ENCODE results near the gene TULP4. TPM values are rescaled to one million over a fixed set of nuclear protein-coding genes. Genes with fewer than 3 reads are reported as not detected.

Gene TULP4
- total RNA-seq, 1 donor from 2014 or later: 171 TPM

DNA sequence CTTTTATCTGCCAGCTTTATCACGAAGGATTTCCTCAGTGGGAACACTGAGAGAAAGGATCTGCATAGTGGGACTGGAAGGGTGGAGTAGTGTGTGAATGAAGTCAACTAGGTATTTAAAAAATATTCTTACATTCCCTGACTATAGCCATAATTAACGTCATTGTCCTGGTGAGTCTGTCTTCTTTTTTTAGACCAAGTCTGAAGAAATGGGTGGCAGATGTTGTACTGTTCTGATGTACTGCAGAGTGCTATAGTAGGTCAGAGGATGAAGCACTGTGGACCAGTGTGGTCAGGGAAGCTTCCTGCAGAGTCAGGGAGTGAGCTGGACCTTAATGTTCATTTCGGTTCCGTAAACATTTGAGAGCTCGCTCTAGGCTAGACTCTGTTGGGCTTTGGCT, 11.9 kb downstream of the TULP4 start:
- H3K9me3 Mint-ChIP-seq (ENCODE audit: low read depth): peaks cover 6% of the 10 kb centered on the region
- TF ChIP-seq, protein P1, sequence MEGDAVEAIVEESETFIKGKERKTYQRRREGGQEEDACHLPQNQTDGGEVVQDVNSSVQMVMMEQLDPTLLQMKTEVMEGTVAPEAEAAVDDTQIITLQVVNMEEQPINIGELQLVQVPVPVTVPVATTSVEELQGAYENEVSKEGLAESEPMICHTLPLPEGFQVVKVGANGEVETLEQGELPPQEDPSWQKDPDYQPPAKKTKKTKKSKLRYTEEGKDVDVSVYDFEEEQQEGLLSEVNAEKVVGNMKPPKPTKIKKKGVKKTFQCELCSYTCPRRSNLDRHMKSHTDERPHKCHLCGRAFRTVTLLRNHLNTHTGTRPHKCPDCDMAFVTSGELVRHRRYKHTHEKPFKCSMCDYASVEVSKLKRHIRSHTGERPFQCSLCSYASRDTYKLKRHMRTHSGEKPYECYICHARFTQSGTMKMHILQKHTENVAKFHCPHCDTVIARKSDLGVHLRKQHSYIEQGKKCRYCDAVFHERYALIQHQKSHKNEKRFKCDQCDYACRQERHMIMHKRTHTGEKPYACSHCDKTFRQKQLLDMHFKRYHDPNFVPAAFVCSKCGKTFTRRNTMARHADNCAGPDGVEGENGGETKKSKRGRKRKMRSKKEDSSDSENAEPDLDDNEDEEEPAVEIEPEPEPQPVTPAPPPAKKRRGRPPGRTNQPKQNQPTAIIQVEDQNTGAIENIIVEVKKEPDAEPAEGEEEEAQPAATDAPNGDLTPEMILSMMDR (IDR thresholded peaks at IDR 0.05; ENCODE audit: unreplicated experiment): no peak
- no peaks in the 10 kb centered on the region for H3K27me3 Mint-ChIP-seq
- no peak for DNase-seq (ENCODE audit: low spot score, unreplicated experiment)
- no peak overlapping the region for H3K4me3 Mint-ChIP-seq (ENCODE audit: low read depth)
- peaks cover 11% of the 10 kb centered on the region for H3K36me3 Mint-ChIP-seq (ENCODE audit: insufficient read depth)
- no peak overlapping the region for H3K27ac Mint-ChIP-seq
- peaks cover 19% of the 10 kb centered on the region for H3K4me1 Mint-ChIP-seq (ENCODE audit: low read depth)

DNA sequence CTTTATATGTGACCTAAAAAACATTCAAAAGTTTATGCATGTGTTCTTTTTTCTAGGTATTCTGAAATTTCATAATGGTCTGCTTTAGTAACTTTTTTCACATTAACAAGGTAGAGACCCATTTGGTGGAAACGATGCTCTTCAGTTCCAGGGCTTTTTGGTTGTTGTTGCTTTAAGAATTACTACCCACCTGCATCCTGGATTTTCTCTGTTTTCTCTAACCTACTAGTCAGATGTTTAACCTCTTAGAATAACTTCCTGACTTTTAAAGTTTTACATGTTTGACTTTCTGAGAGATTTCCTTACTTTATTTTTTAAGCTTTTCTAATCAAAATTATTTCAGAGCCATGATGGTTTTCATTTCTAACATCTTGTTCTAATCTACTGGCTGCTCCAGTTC, 14.9 kb downstream of the TULP4 start:
- Mint-ChIP-seq H3K36me3 (ENCODE audit: insufficient read depth) (peaks cover 20% of the 10 kb centered on the region), H3K9me3 (ENCODE audit: low read depth) (peaks cover 14% of the 10 kb centered on the region), H3K4me1 (ENCODE audit: low read depth) (peaks cover 22% of the 10 kb centered on the region), H3K27me3 (no peaks in the 10 kb centered on the region), H3K4me3 (ENCODE audit: low read depth) (no peak overlapping the region), H3K27ac (no peak overlapping the region)
- TF ChIP-seq, protein P1 (IDR thresholded peaks at IDR 0.05; ENCODE audit: unreplicated experiment): no peak
- DNase-seq (ENCODE audit: low spot score, unreplicated experiment): no peak

DNA sequence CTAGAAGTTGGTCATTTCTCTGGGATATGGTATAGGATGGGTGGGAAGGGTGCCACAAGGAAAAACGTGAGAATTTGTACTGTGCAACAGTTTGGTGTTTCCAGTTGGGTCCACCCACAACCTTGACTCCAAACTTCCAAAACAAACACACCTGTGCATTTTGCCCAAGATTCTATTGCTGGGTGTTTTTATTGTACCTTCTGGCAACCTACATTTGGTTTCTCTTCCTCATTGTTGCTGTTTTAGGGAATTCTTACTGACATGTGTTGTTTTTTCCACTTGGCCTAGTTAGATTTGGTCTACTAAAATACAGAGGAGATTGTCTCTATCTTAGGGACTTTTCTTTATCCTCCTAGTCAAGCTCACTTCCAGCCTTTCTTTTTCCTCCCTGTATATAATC, 16.7 kb downstream of the TULP4 start:
- TF ChIP-seq, protein P1 (IDR thresholded peaks at IDR 0.05; ENCODE audit: unreplicated experiment): no peak
- no peaks in the 10 kb centered on the region for H3K27me3 Mint-ChIP-seq
- DNase-seq (ENCODE audit: low spot score, unreplicated experiment): no peak
- H3K36me3 Mint-ChIP-seq (ENCODE audit: insufficient read depth): peaks cover 30% of the 10 kb centered on the region
- H3K4me1 Mint-ChIP-seq (ENCODE audit: low read depth): peaks cover 14% of the 10 kb centered on the region
- peak overlapping the region; percentile 43 for H3K27ac Mint-ChIP-seq
- peaks cover 20% of the 10 kb centered on the region for H3K9me3 Mint-ChIP-seq (ENCODE audit: low read depth)
- H3K4me3 Mint-ChIP-seq (ENCODE audit: low read depth): no peak overlapping the region

DNA sequence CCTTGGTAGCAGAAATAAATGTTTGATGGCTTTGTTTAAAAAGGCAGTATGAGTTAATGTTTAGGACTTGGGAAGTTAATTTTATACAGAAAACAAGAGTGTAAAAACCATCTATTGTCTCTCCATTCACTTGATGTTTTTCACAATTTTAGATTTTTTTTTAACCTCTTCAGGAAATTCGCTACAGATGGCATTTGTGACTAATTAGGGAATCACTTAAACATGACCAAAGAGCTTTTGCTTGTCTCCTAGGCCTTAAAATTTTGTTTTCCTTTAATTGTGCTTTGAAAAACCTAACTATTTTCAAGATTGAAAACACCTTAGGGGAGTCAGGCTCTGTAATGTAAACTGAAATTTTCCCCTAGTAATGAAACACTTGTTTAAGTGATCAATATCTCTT, 17.3 kb downstream of the TULP4 start:
- H3K36me3 Mint-ChIP-seq (ENCODE audit: insufficient read depth): peaks cover 31% of the 10 kb centered on the region
- H3K4me1 Mint-ChIP-seq (ENCODE audit: low read depth): peaks cover 14% of the 10 kb centered on the region
- H3K9me3 Mint-ChIP-seq (ENCODE audit: low read depth): peaks cover 20% of the 10 kb centered on the region
- DNase-seq (ENCODE audit: low spot score, unreplicated experiment): no peak
- H3K27me3 Mint-ChIP-seq: no peaks in the 10 kb centered on the region
- TF ChIP-seq, protein P1 (IDR thresholded peaks at IDR 0.05; ENCODE audit: unreplicated experiment): no peak
- H3K27ac Mint-ChIP-seq: peak overlapping the region; percentile 43
- no peak overlapping the region for H3K4me3 Mint-ChIP-seq (ENCODE audit: low read depth)

DNA sequence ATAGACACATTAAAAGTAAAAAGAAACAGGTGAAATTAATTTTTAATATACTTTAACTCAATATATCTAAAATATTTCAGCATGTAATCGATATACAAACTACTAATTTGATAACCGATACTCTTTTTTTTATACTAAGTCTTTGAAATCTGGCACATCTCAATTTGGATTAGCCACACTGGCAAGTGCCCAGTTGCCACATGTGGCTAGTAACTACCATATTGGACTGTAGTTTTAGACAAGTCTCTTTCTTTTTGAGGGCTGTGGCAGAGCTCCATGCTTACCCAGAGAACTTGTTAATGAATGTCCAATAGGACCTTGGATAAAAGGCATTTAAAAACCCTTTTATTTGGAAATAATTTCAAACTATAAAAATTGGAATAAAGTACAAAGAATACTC, 17.8 kb downstream of the TULP4 start:
- peaks cover 29% of the 10 kb centered on the region for H3K36me3 Mint-ChIP-seq (ENCODE audit: insufficient read depth)
- no peak overlapping the region for H3K27ac Mint-ChIP-seq
- peaks cover 17% of the 10 kb centered on the region for H3K9me3 Mint-ChIP-seq (ENCODE audit: low read depth)
- TF ChIP-seq, protein P1 (IDR thresholded peaks at IDR 0.05; ENCODE audit: unreplicated experiment): no peak
- no peaks in the 10 kb centered on the region for H3K27me3 Mint-ChIP-seq
- H3K4me3 Mint-ChIP-seq (ENCODE audit: low read depth): no peak overlapping the region
- DNase-seq (ENCODE audit: low spot score, unreplicated experiment): no peak
- H3K4me1 Mint-ChIP-seq (ENCODE audit: low read depth): peaks cover 14% of the 10 kb centered on the region
